OCI-LY7 (cell line): ENCODE results near the gene COL6A3. TPM values are rescaled to one million over a fixed set of nuclear protein-coding genes. Genes with fewer than 3 reads are reported as not detected.

Source experiments
- BruUV-seq: library from RNA; stranded (reverse); fragments of 400-500 nt; replicated peaks from 2 replicates; lab custom pipeline; 2021; lab: Mats Ljungman, UMichigan
- CTCF ChIA-PET: fragments of 300-600 bp; sonication (Branson Sonifier 250); formaldehyde crosslinking; loops from one replicate; lab custom pipeline; 2022; ENCODE audit warnings: antibody characterized with exemption; ENCODE audit not compliant: unreplicated experiment; lab: Charles Lee
- POLR2A ChIA-PET: fragments of 300-600 bp; sonication (Branson Sonifier 250); formaldehyde crosslinking; loops from one replicate; lab custom pipeline; 2022; ENCODE audit warnings: antibody characterized with exemption; lab: Charles Lee
- DNase-seq: peaks from one replicate; pipeline ENCODE4 v3.0.0-alpha.2; 2015; ENCODE audit warnings: low spot score
- H2AFZ ChIP-seq: fragments of 200-600 bp; sonication (generic), shearing (Covaris generic); 2 replicates; pipeline ENCODE4 v1.6.1; 2014; ENCODE audit warnings: mild to moderate bottlenecking, antibody characterized with exemption, low read length, moderate library complexity
- H3K27ac ChIP-seq: fragments of 200-600 bp; sonication (generic); 2 replicates; pipeline ENCODE4 v1.5.1; 2014; ENCODE audit warnings: mixed run types, low read depth, mild to moderate bottlenecking, moderate library complexity, low read length, inconsistent platforms; ENCODE audit not compliant: poor library complexity, severe bottlenecking
- H3K36me3 ChIP-seq: fragments of 200-600 bp; sonication (generic); 2 replicates; pipeline ENCODE4 v1.6.1; 2014; ENCODE audit warnings: mild to moderate bottlenecking, antibody characterized with exemption, low read length, moderate library complexity, mixed read lengths; ENCODE audit not compliant: insufficient read depth
- H3K4me1 ChIP-seq: fragments of 200-600 bp; sonication (generic); 2 replicates; pipeline ENCODE4 v1.5.1; 2014; ENCODE audit warnings: mild to moderate bottlenecking, low read length; ENCODE audit not compliant: insufficient read depth, poor library complexity, severe bottlenecking
- H3K4me2 ChIP-seq: fragments of 200-600 bp; sonication (generic); 2 replicates; pipeline ENCODE4 v1.6.1; 2014; ENCODE audit warnings: mild to moderate bottlenecking, low read length
- H3K4me3 ChIP-seq: fragments of 200-600 bp; sonication (generic); 2 replicates; pipeline ENCODE4 v1.5.1; 2014; ENCODE audit warnings: mild to moderate bottlenecking, low read depth, low read length; ENCODE audit not compliant: poor library complexity, severe bottlenecking
- H3K79me2 ChIP-seq: fragments of 200-600 bp; sonication (generic); 2 replicates; pipeline ENCODE4 v1.6.1; 2016; ENCODE audit warnings: low read depth, mild to moderate bottlenecking, low read length, moderate library complexity, mixed read lengths; ENCODE audit not compliant: insufficient read depth
- H3K9me2 ChIP-seq: fragments of 200-600 bp; sonication (generic); 2 replicates; pipeline ENCODE4 v1.6.1; 2016; ENCODE audit warnings: mild to moderate bottlenecking, low read length, mixed read lengths; ENCODE audit not compliant: insufficient read depth
- H3K9me3 ChIP-seq: fragments of 200-600 bp; sonication (generic); 2 replicates; pipeline ENCODE4 v1.6.1; 2014; ENCODE audit warnings: mild to moderate bottlenecking, mixed run types, low read length, mixed read lengths
- H4K20me1 ChIP-seq: fragments of 200-600 bp; sonication (generic); 2 replicates; pipeline ENCODE4 v1.6.1; 2014; ENCODE audit warnings: mild to moderate bottlenecking, antibody characterized with exemption, low read length, moderate library complexity, mixed read lengths; ENCODE audit not compliant: insufficient read depth
- EZH2phosphoT487 ChIP-seq: fragments of 200-600 bp; sonication (generic); IDR thresholded peaks from 2 replicates; pipeline ENCODE4 v1.6.1; 2018; ENCODE audit warnings: low read depth, borderline replicate concordance, mild to moderate bottlenecking, mixed run types, antibody characterized with exemption, low read length, moderate library complexity, mixed read lengths
- intact Hi-C: fragments of 100-400 bp; cut with micrococcal nuclease; formaldehyde crosslinking; loops from one replicate; pipeline ENCODE4 v1.10.0; 2022; ENCODE audit not compliant: unreplicated experiment
- total RNA-seq, 2 experiments: library from RNA; depleted of rRNA in 1 of 2; stranded (reverse); fragments of >200 nt in 1 of 2; shearing (Covaris generic) in 1 of 2; gene quantifications; 2 replicates each; pipeline ENCODE4 v1.2.3, GENCODE V29; 2014 to 2022
- TF ChIP-seq, protein P1 (sequence below): fragments of 200-600 bp; sonication (generic); conservative IDR thresholded peaks from 2 replicates; pipeline ENCODE4 v1.5.1; 2014; ENCODE audit warnings: mild to moderate bottlenecking, antibody characterized with exemption, low read length, moderate library complexity, mixed read lengths

Gene COL6A3
- total RNA-seq, 2 experiments from 2014 or later = not detected

DNA sequence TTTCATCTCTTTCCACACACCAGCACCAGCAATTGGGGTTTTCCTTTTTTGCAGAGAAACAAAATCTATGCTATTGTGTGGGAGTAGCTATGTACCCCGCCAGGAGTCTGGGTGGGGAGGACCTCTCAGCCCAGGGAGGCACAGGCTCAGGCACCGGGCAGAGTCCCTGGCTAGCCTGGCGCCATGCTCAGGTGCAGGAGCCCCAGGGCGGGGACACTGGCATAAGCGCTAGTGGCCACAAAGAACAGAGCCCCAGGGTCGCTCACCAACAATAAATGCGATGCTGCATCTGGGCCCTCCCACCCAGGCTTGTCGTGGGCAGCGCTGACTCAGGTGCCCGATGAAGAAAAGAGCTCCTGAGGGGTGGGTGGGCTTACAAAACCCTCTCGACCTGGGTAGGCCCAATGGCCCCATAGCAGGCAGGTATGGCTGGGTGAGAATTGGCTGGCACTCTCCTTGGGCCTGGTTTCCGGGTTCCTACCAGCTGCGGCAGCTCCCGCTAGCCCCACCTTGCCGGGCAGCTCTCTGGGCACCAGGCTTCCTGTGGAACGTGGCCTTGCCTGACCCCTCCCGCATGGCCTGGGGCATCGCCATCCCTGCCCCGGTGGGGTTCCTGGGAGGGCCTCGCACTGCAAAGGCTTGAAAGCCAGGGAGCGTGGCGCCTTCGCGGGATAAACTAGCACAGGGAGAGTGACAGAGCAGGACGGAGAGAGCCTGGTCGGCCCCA, 31.8 kb upstream of the COL6A3 start:
- ChIA-PET CTCF (no interaction called here), POLR2A (no interaction called here)
- Histone ChIP-seq H3K9me3 (no peaks in the 10 kb centered on the region), H3K4me3 (no peak overlapping the region), H3K79me2 (no peaks in the 10 kb centered on the region), H3K9me2 (no peaks in the 10 kb centered on the region), H2AFZ (no peak overlapping the region), H3K36me3 (no peaks in the 10 kb centered on the region), H3K4me1 (no peaks in the 10 kb centered on the region), H4K20me1 (no peaks in the 10 kb centered on the region), H3K27ac (no peak overlapping the region), H3K4me2 (no peak overlapping the region)
- no TSS peak for BruUV-seq
- intact Hi-C loops = no loop called here
- DNase-seq = no peak
- TF ChIP-seq EZH2phosphoT487 = no peak
- TF ChIP-seq, protein P1, sequence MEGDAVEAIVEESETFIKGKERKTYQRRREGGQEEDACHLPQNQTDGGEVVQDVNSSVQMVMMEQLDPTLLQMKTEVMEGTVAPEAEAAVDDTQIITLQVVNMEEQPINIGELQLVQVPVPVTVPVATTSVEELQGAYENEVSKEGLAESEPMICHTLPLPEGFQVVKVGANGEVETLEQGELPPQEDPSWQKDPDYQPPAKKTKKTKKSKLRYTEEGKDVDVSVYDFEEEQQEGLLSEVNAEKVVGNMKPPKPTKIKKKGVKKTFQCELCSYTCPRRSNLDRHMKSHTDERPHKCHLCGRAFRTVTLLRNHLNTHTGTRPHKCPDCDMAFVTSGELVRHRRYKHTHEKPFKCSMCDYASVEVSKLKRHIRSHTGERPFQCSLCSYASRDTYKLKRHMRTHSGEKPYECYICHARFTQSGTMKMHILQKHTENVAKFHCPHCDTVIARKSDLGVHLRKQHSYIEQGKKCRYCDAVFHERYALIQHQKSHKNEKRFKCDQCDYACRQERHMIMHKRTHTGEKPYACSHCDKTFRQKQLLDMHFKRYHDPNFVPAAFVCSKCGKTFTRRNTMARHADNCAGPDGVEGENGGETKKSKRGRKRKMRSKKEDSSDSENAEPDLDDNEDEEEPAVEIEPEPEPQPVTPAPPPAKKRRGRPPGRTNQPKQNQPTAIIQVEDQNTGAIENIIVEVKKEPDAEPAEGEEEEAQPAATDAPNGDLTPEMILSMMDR = no peak

DNA sequence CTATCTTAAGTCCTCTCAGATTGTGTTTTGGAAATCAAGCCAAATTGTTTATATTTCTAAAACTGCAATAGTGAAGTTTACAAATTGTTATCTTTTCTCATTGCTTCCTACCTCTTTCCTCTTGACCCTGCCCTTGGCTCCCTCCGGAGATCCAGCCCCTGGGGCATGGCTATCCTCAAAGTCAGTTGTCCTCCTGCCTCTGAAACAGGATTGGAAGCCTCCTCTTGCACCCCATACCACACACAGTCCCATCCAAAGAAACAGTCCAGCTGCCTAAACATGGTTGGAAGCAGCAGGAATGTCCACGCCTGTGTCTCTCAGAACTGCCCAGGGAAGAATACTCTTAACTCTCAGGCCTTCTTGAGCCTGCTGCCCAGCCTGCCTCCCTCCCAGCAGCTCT, 30.1 kb upstream of the COL6A3 start:
- TF ChIP-seq, protein P1 = no peak
- no peak for TF ChIP-seq EZH2phosphoT487
- Histone ChIP-seq H3K9me2 (no peaks in the 10 kb centered on the region), H3K9me3 (no peaks in the 10 kb centered on the region), H3K4me2 (no peak overlapping the region), H3K36me3 (no peaks in the 10 kb centered on the region), H3K27ac (no peak overlapping the region), H4K20me1 (no peaks in the 10 kb centered on the region), H2AFZ (no peak overlapping the region), H3K4me1 (no peaks in the 10 kb centered on the region), H3K4me3 (no peak overlapping the region), H3K79me2 (no peaks in the 10 kb centered on the region)
- intact Hi-C loops = no loop called here
- ChIA-PET CTCF (interaction anchor here (1.1 kb wide), 1 partner anchor 27 kb away, joined by 3 read pairs; no protein-coding TSS in a partner anchor), POLR2A (no interaction called here)
- BruUV-seq = no TSS peak
- DNase-seq = no peak

DNA sequence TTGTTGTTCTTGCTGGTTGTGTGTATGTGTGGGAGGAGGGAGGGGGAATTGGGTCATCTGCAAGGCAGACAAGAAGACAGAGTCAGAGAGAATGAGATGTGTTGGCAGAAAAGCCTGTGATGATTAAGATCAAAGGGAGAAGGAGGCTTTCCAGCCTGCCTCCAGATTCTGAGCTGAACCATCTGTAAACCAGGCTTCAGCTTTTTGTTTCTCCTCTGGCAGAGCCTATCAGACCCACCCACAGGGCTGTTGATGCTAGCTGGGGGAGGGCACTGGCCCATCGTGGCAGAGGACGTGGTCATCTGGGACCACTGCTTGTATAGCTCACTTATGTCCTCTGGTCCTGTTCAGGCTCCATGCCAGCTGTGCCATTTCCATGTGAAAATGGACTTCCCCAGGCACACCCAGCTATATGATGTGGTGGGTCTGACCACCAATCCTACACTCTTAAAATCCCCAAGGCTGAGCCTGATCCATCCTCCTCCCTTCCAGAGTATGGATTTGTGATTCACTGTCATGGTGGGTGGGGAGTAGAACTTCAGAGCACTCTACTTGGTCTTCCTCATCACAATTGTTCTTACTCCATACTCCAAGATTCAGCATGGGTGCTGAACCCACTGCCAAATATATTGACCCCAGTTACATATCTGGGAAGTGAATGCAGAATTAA, 27.8 kb upstream of the COL6A3 start:
- CTCF ChIA-PET = no interaction called here
- intact Hi-C loops = no loop called here
- Histone ChIP-seq H3K27ac (no peak overlapping the region), H3K9me3 (no peaks in the 10 kb centered on the region), H3K4me2 (no peak overlapping the region), H3K9me2 (no peaks in the 10 kb centered on the region), H3K79me2 (no peaks in the 10 kb centered on the region), H3K4me1 (no peaks in the 10 kb centered on the region), H4K20me1 (no peaks in the 10 kb centered on the region), H3K36me3 (no peaks in the 10 kb centered on the region), H2AFZ (no peak overlapping the region), H3K4me3 (no peak overlapping the region)
- BruUV-seq = no TSS peak
- DNase-seq = no peak
- POLR2A ChIA-PET = interaction anchor here (0.6 to 1.0 kb wide), 3 partner anchors 30 to 324 kb away, joined by 3 read pairs; no protein-coding TSS in a partner anchor
- TF ChIP-seq, protein P1 = no peak
- TF ChIP-seq EZH2phosphoT487 = no peak
